Ectodermal cell (in vitro differentiated cells): ENCODE results near the gene ZSCAN30.
"Not testable (repeated sequence)": the region's sequence is repeated elsewhere in the genome, so short reads cannot be mapped to it uniquely, and the experiment has no call there.

Experiments used
- H3K27ac ChIP-seq: 2 replicates; pipeline ENCODE4 v1.7.0; 2013; ENCODE audit warnings: mild to moderate bottlenecking, low read depth, low read length; ENCODE audit not compliant: insufficient read depth, poor library complexity, severe bottlenecking
- H3K27me3 ChIP-seq: 2 replicates; pipeline ENCODE4 v1.7.0; 2013; ENCODE audit warnings: mild to moderate bottlenecking, low read length; ENCODE audit not compliant: insufficient read depth, control insufficient read depth, poor library complexity, severe bottlenecking
- H3K36me3 ChIP-seq: one replicate; pipeline ENCODE4 v1.7.0; 2013; ENCODE audit warnings: low read length; ENCODE audit not compliant: control insufficient read depth, insufficient read depth
- H3K4me1 ChIP-seq: one replicate; pipeline ENCODE4 v1.7.0; 2013; ENCODE audit warnings: low read length; ENCODE audit not compliant: control insufficient read depth, insufficient read depth
- H3K4me3 ChIP-seq: 2 replicates; pipeline ENCODE4 v1.7.0; 2013; ENCODE audit warnings: low read depth, low read length, control low read depth; ENCODE audit not compliant: insufficient read depth
- H3K9me3 ChIP-seq: 2 replicates; pipeline ENCODE4 v1.7.0; 2013; ENCODE audit warnings: mild to moderate bottlenecking, low read length, moderate library complexity; ENCODE audit not compliant: control insufficient read depth
- WGBS, 2 experiments: methylation state at CpG; one replicate each; pipeline ENCODE4 v1.1.7; 2013; ENCODE audit warnings: missing lambda C conversion rate in 2 of 2; 5-methylcytosine and 5-hydroxymethylcytosine counted together

ZSCAN30 gene

GRCh38 chr18:35241448-35241804 is 48.6 kb downstream of the ZSCAN30 start:
- peak overlapping the region; percentile 97 for H3K27ac ChIP-seq
- H3K4me3 ChIP-seq: peak overlapping the region; percentile 78

GRCh38 chr18:35240664-35241447 is 49.2 kb downstream of the ZSCAN30 start, which contains the start of gene ZNF397:
Gene ZNF397 (plus strand): TSS chr18:35241034. CDS start chr18:35242471, 1,437 bp downstream.
- H3K36me3 ChIP-seq: peaks cover 31% of the 10 kb centered on the region
- peak within 1 kb of the TSS; percentile 97 for H3K27ac ChIP-seq
- H3K4me3 ChIP-seq: peak within 1 kb of the TSS; percentile 78
- H3K9me3 ChIP-seq: no peaks in the 10 kb centered on the region
- 1% methylated on average over 56 to 60 of the region's 60 CpGs for WGBS, 2 experiments
- peaks cover 6% of the 10 kb centered on the region for H3K4me1 ChIP-seq
- no peaks in the 10 kb centered on the region for H3K27me3 ChIP-seq

More at GRCh38 chr18:35241448-35241804, 48.6 kb downstream of the ZSCAN30 start:
- H3K9me3 ChIP-seq: no peaks in the 10 kb centered on the region
- peaks cover 6% of the 10 kb centered on the region for H3K4me1 ChIP-seq
- peaks cover 35% of the 10 kb centered on the region for H3K36me3 ChIP-seq
- WGBS, 2 experiments: 0% methylated on average over 5 of the region's 5 CpGs
- H3K27me3 ChIP-seq: no peaks in the 10 kb centered on the region

GRCh38 chr18:35239314-35239713 is 50.7 kb downstream of the ZSCAN30 start:
- Histone ChIP-seq H3K36me3 (peaks cover 16% of the 10 kb centered on the region), H3K27me3 (no peaks in the 10 kb centered on the region), H3K4me3 (no peak overlapping the region), H3K9me3 (no peaks in the 10 kb centered on the region), H3K4me1 (peaks cover 6% of the 10 kb centered on the region), H3K27ac (no peak overlapping the region)
- 75 to 95% methylated on average over 1 of the region's 1 CpG for WGBS, 2 experiments

GRCh38 chr18:35236571-35237363 is 53.3 kb downstream of the ZSCAN30 start:
- no peaks in the 10 kb centered on the region for H3K36me3 ChIP-seq
- no peak overlapping the region for H3K4me3 ChIP-seq
- no peaks in the 10 kb centered on the region for H3K4me1 ChIP-seq
- no peaks in the 10 kb centered on the region for H3K9me3 ChIP-seq
- WGBS, 2 experiments: 100% methylated on average over 1 of the region's 1 CpG; no CpG with 5 or more reads in 1 of the 2 experiments
- H3K27ac ChIP-seq: no peak overlapping the region
- H3K27me3 ChIP-seq: no peaks in the 10 kb centered on the region

GRCh38 chr18:35231052-35231451 is 59.0 kb downstream of the ZSCAN30 start:
- Histone ChIP-seq H3K27me3 (no peaks in the 10 kb centered on the region), H3K4me1 (no peaks in the 10 kb centered on the region), H3K27ac (no peak overlapping the region), H3K4me3 (no peak overlapping the region), H3K36me3 (no peaks in the 10 kb centered on the region), H3K9me3 (no peaks in the 10 kb centered on the region)
- 6 to 7% methylated on average over 6 of the region's 6 CpGs for WGBS, 2 experiments

- 93 to 96% methylated on average over 1 of the region's 1 CpG for WGBS, 2 experiments
- H3K27ac ChIP-seq: no peak overlapping the region
- no peak overlapping the region for H3K4me3 ChIP-seq
- no peaks in the 10 kb centered on the region for H3K36me3 ChIP-seq
- H3K27me3 ChIP-seq: no peaks in the 10 kb centered on the region
- H3K4me1 ChIP-seq: no peaks in the 10 kb centered on the region
- H3K9me3 ChIP-seq: no peaks in the 10 kb centered on the region
Observed at GRCh38 chr18:35227254-35227653, 62.8 kb downstream of the ZSCAN30 start.

GRCh38 chr18:35223797-35224196 is 66.2 kb downstream of the ZSCAN30 start:
- H3K27me3 ChIP-seq: no peaks in the 10 kb centered on the region
- H3K4me1 ChIP-seq: no peaks in the 10 kb centered on the region
- H3K36me3 ChIP-seq: no peaks in the 10 kb centered on the region
- H3K27ac ChIP-seq: no peak overlapping the region
- no peaks in the 10 kb centered on the region for H3K9me3 ChIP-seq
- WGBS, 2 experiments: 86 to 88% methylated on average over 3 of the region's 3 CpGs
- H3K4me3 ChIP-seq: no peak overlapping the region

GRCh38 chr18:35220424-35220823 is 69.6 kb downstream of the ZSCAN30 start:
- H3K9me3 ChIP-seq: no peaks in the 10 kb centered on the region
- WGBS, 2 experiments: 82 to 84% methylated on average over 6 of the region's 6 CpGs
- no peaks in the 10 kb centered on the region for H3K27me3 ChIP-seq
- H3K4me3 ChIP-seq: no peak overlapping the region
- no peak overlapping the region for H3K27ac ChIP-seq
- no peaks in the 10 kb centered on the region for H3K4me1 ChIP-seq
- no peaks in the 10 kb centered on the region for H3K36me3 ChIP-seq

GRCh38 chr18:35219331-35219730 is 70.7 kb downstream of the ZSCAN30 start:
- 89 to 94% methylated on average over 4 of the region's 4 CpGs for WGBS, 2 experiments
- H3K9me3 ChIP-seq, H3K4me3 ChIP-seq, H3K27me3 ChIP-seq, H3K36me3 ChIP-seq, H3K27ac ChIP-seq, H3K4me1 ChIP-seq: not testable (repeated sequence)

- not testable (repeated sequence) for H3K4me1 ChIP-seq, H3K27me3 ChIP-seq, H3K27ac ChIP-seq, H3K4me3 ChIP-seq, H3K36me3 ChIP-seq, H3K9me3 ChIP-seq
- WGBS, 2 experiments: 84 to 85% methylated on average over 10 of the region's 10 CpGs
Observed at GRCh38 chr18:35216611-35217010, 73.4 kb downstream of the ZSCAN30 start.
